DND-41 (cell line): Measurements from ENCODE around the gene RHOH.

Source experiments
- ATAC-seq: fragments of 200-7000 bp; cut with Tn5 transposase; 3 replicates; pipeline ENCODE4 v1.9.1; 2021; ENCODE audit warnings: low read depth; ENCODE audit not compliant: insufficient read depth
- DNase-seq: peaks from one replicate; pipeline ENCODE4 v3.0.0-alpha.2; 2020
- H2AFZ ChIP-seq: 2 replicates; pipeline ENCODE4 v1.6.0; 2012; ENCODE audit warnings: low read depth, low read length
- H3K27ac ChIP-seq: 2 replicates; pipeline ENCODE4 v1.5.1; 2012; ENCODE audit warnings: low read length, inconsistent platforms
- H3K27me3 ChIP-seq: fragments of 200-600 bp; sonication (generic); 2 replicates; pipeline ENCODE4 v1.6.0; 2012; ENCODE audit warnings: low read length, mild to moderate bottlenecking, inconsistent platforms; ENCODE audit not compliant: insufficient read depth, poor library complexity
- H3K36me3 ChIP-seq: 2 replicates; pipeline ENCODE4 v1.5.1; 2012; ENCODE audit warnings: low read length, inconsistent platforms; ENCODE audit not compliant: insufficient read depth
- H3K4me1 ChIP-seq: 2 replicates; pipeline ENCODE4 v1.5.1; 2012; ENCODE audit warnings: mild to moderate bottlenecking, low read length; ENCODE audit not compliant: insufficient read depth
- H3K4me2 ChIP-seq: 2 replicates; pipeline ENCODE4 v1.6.0; 2012; ENCODE audit warnings: mild to moderate bottlenecking, moderate library complexity, low read length, inconsistent platforms; ENCODE audit not compliant: insufficient read depth
- H3K4me3 ChIP-seq, 2 experiments: fragments of 200-600 bp in 1 of 2; shearing (Covaris generic) in 1 of 2; 2 replicates each; pipeline ENCODE4 v1.5.1; 2012 to 2016; ENCODE audit warnings: inconsistent platforms in 2 of 2, low read length in 2 of 2, mild to moderate bottlenecking in 2 of 2, low read depth in 1 of 2, moderate library complexity in 1 of 2
- H3K79me2 ChIP-seq: 2 replicates; pipeline ENCODE4 v1.6.0; 2012; ENCODE audit warnings: low read length, inconsistent platforms; ENCODE audit not compliant: insufficient read depth
- H3K9ac ChIP-seq: 2 replicates; pipeline ENCODE4 v1.6.0; 2012; ENCODE audit warnings: low read depth, mild to moderate bottlenecking, inconsistent platforms, low read length, moderate library complexity
- H3K9me3 ChIP-seq: 2 replicates; pipeline ENCODE4 v1.5.1; 2012; ENCODE audit warnings: low read length, moderate library complexity, mild to moderate bottlenecking, inconsistent platforms; ENCODE audit not compliant: insufficient read depth, severe bottlenecking
- H4K20me1 ChIP-seq: 2 replicates; pipeline ENCODE4 v1.6.0; 2012; ENCODE audit warnings: low read length; ENCODE audit not compliant: insufficient read depth
- CTCF ChIP-seq: IDR thresholded peaks from 2 replicates; pipeline ENCODE4 v1.5.1; 2012; ENCODE audit warnings: borderline replicate concordance, low read length, moderate library complexity, mild to moderate bottlenecking; ENCODE audit not compliant: poor library complexity, severe bottlenecking; ENCODE audit errors: extremely low read depth
- EZH2 ChIP-seq: IDR thresholded peaks from 3 replicates; pipeline ENCODE4 v1.6.1; 2012; ENCODE audit warnings: borderline replicate concordance, low read depth, mild to moderate bottlenecking, moderate library complexity, low read length, inconsistent platforms; ENCODE audit not compliant: severe bottlenecking

Gene RHOH

GRCh38 chr4:40238700-40239548 is 42.1 kb downstream of the RHOH start:
- Histone ChIP-seq H3K27ac (peak overlapping the region; percentile 41; the same call in 1 of the 2 replicates), H4K20me1 (peaks cover 93% of the 10 kb centered on the region), H3K9ac (no peak overlapping the region), H3K27me3 (no peaks in the 10 kb centered on the region), H3K36me3 (peaks cover 91% of the 10 kb centered on the region), H3K9me3 (no peaks in the 10 kb centered on the region), H3K4me1 (peaks cover 35% of the 10 kb centered on the region), H3K4me3 (no peak overlapping the region), H2AFZ (no peak overlapping the region), H3K4me2 (no peak overlapping the region), H3K79me2 (peaks cover 100% of the 10 kb centered on the region)
- peak; percentile 31 for DNase-seq
- peak; percentile 71 for ATAC-seq
- no peak for TF ChIP-seq EZH2
- no peak for TF ChIP-seq CTCF

- Histone ChIP-seq H3K4me3 (no peak overlapping the region), H2AFZ (no peak overlapping the region), H3K27ac (0 out of 2 replicates have a peak overlapping the region, but pooled peaks have one; percentile 46), H3K4me2 (no peak overlapping the region), H4K20me1 (peaks cover 89% of the 10 kb centered on the region), H3K27me3 (no peaks in the 10 kb centered on the region), H3K4me1 (peaks cover 30% of the 10 kb centered on the region), H3K36me3 (peaks cover 91% of the 10 kb centered on the region), H3K79me2 (peaks cover 99% of the 10 kb centered on the region), H3K9ac (no peak overlapping the region), H3K9me3 (no peaks in the 10 kb centered on the region)
- no peak for TF ChIP-seq CTCF
- no peak for TF ChIP-seq EZH2
- no peak for DNase-seq
- no peak for ATAC-seq
Measured at GRCh38 chr4:40240040-40240653, 43.3 kb downstream of the RHOH start.

GRCh38 chr4:40241026-40241425 is 44.2 kb downstream of the RHOH start:
- H3K4me1 ChIP-seq, result peaks cover 30% of the 10 kb centered on the region
- TF ChIP-seq CTCF, result no peak
- no peak for TF ChIP-seq EZH2
- H3K27me3 ChIP-seq, result no peaks in the 10 kb centered on the region
- H3K4me3 ChIP-seq, result no peak overlapping the region
- no peak overlapping the region for H3K9ac ChIP-seq
- H3K27ac ChIP-seq, result peak overlapping the region; percentile 35; the same call in 1 of the 2 replicates
- no peak overlapping the region for H3K4me2 ChIP-seq
- no peak for ATAC-seq
- peaks cover 96% of the 10 kb centered on the region for H3K79me2 ChIP-seq
- peaks cover 93% of the 10 kb centered on the region for H3K36me3 ChIP-seq
- H4K20me1 ChIP-seq, result peaks cover 89% of the 10 kb centered on the region
- DNase-seq, result no peak
- H3K9me3 ChIP-seq, result no peaks in the 10 kb centered on the region
- H2AFZ ChIP-seq, result no peak overlapping the region
